ENCODE results near the gene CBY3. TPM values are rescaled to one million over a fixed set of nuclear protein-coding genes. Genes with fewer than 3 reads are reported as not detected.
"Not testable (repeated sequence)": the region's sequence is repeated elsewhere in the genome, so short reads cannot be mapped to it uniquely, and the experiment has no call there.

The CBY3 gene
- total and polyA plus RNA-seq, 2 donors = 0.11 TPM; not detected in 1

- Histone ChIP-seq H3K4me1 (ENCODE audit: insufficient read depth) (peaks cover 5% of the 10 kb centered on the region), H3K36me3 (ENCODE audit: insufficient read depth) (no peaks in the 10 kb centered on the region), H3K27ac (ENCODE audit: low read depth) (no peak overlapping the region), H3K4me3 (ENCODE audit: low read depth, low read length) (no peak overlapping the region)
- WGBS = over 99% methylated on average over 2 of the region's 2 CpGs
- DNase-seq (ENCODE audit: extremely low spot score) = no peak
Observed at GRCh38 chr5:179697108-179697507, 16.3 kb upstream of the CBY3 start.

GRCh38 chr5:179696603-179697002 is 15.8 kb upstream of the CBY3 start:
- no peak overlapping the region for H3K27ac ChIP-seq (ENCODE audit: low read depth)
- H3K4me1 ChIP-seq (ENCODE audit: insufficient read depth) = peaks cover 5% of the 10 kb centered on the region
- H3K36me3 ChIP-seq (ENCODE audit: insufficient read depth) = no peaks in the 10 kb centered on the region
- no peak overlapping the region for H3K4me3 ChIP-seq (ENCODE audit: low read depth, low read length)
- WGBS = 75% methylated on average over 3 of the region's 3 CpGs
- DNase-seq (ENCODE audit: extremely low spot score) = no peak

DNA sequence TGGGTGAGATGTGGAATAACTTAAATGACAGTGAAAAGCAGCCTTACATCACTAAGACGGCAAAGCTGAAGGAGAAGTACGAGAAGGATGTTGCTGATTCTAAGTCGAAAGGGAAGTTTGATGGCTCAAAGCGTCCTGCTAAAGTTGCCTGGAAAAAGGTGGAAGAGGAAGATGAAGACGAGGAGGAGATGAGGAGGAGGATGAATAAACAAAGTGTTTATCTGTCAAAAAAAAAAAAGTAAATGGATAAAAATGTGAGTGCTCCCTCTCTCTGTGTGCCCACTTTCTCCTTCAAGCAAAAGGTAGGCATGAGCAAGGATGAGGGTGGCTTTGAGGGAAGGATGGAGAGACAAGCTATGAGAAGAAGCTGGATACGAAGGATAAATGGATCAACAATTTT is 13.7 kb upstream of the CBY3 start:
- Histone ChIP-seq H3K4me3 (ENCODE audit: low read depth, low read length) (no peak overlapping the region), H3K36me3 (ENCODE audit: insufficient read depth) (no peaks in the 10 kb centered on the region), H3K4me1 (ENCODE audit: insufficient read depth) (peaks cover 2% of the 10 kb centered on the region), H3K27ac (ENCODE audit: low read depth) (no peak overlapping the region)
- WGBS = 90% methylated on average over 6 of the region's 6 CpGs
- no peak for DNase-seq (ENCODE audit: extremely low spot score)

DNA sequence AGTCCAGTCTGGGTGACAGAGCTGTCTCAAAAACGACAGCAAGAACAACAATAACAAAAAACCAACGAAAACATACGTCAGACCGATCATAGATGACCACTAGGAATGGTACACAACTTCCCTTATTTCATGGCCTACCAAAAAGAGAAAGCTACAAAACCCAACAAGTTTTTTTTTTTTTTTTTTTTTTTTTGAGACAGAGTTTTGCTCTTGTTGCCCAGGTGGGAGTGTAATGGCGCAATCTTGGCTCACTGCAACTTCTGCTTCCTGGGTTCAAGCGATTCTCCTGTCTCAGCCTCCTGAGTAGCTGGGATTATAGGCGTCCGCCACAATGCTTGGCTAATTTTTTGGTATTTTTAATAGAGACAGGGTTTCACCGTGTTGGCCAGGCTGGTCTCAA is 8.4 kb upstream of the CBY3 start:
- 85% methylated on average over 9 of the region's 9 CpGs for WGBS
- not testable (repeated sequence) for DNase-seq (ENCODE audit: extremely low spot score); H3K4me3 ChIP-seq (ENCODE audit: low read depth, low read length); H3K4me1 ChIP-seq (ENCODE audit: insufficient read depth); H3K36me3 ChIP-seq (ENCODE audit: insufficient read depth); H3K27ac ChIP-seq (ENCODE audit: low read depth)

DNA sequence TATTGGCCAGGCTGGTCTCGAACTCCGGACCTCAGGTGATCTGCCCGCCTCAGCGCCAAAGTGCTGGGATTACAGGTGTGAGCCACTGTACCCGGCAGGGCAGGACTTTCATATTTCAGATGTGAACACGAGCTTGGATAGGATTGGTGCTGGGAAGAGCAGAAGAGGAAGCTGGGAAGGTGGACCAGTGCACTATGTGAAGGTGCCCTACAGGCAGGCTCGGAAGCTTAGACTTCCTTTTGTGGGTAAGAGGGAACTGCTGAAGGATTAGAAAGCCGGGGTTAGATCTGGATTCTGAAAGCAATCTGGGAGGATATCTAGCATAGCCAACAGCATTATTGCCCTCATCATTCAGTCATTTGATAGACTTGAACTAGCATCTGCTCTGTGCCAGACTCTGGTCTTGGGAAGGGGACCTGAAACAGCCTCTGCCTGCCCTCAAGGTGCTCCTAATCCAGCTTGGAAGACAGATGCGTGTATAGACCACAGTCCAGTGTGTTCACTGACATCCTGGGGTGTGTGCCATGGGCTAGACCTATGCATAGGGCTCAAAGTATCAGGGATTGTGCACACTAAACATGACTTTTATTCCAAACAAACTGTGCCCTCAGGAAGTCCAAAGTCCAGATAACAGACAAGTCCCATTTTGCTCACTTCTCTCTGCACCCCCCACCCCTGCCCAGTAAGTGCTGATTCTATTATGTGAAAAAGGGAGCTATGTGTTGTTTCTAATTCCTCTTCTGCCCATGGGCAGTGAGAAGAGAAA is 637 bp downstream of the CBY3 start:
- no peak for DNase-seq (ENCODE audit: extremely low spot score)
- WGBS = 89% methylated on average over 9 of the region's 9 CpGs
- no peaks in the 10 kb centered on the region for H3K36me3 ChIP-seq (ENCODE audit: insufficient read depth)
- no peaks in the 10 kb centered on the region for H3K4me1 ChIP-seq (ENCODE audit: insufficient read depth)
- H3K4me3 ChIP-seq (ENCODE audit: low read depth, low read length) = no peak overlapping the region
- H3K27ac ChIP-seq (ENCODE audit: low read depth) = no peak overlapping the region

GRCh38 chr5:179679014-179679674 is 1.7 kb downstream of the CBY3 start:
- H3K4me3 ChIP-seq (ENCODE audit: low read depth, low read length) = peak overlapping the region; percentile 67
- WGBS = 16% methylated on average over 41 of the region's 41 CpGs
- H3K36me3 ChIP-seq (ENCODE audit: insufficient read depth) = no peaks in the 10 kb centered on the region
- H3K27ac ChIP-seq (ENCODE audit: low read depth) = no peak overlapping the region
- DNase-seq (ENCODE audit: extremely low spot score) = no peak
- no peaks in the 10 kb centered on the region for H3K4me1 ChIP-seq (ENCODE audit: insufficient read depth)

- whole genome bisulfite sequencing = under 1% methylated on average over 78 of the region's 78 CpGs
- Histone ChIP-seq H3K4me1 (ENCODE audit: insufficient read depth) (no peaks in the 10 kb centered on the region), H3K4me3 (ENCODE audit: low read depth, low read length) (peak overlapping the region; percentile 67), H3K36me3 (ENCODE audit: insufficient read depth) (no peaks in the 10 kb centered on the region), H3K27ac (ENCODE audit: low read depth) (peak overlapping the region; percentile 80)
- DNase-seq (ENCODE audit: extremely low spot score) = peak; percentile 79
Observed at GRCh38 chr5:179678223-179679013, 2.4 kb downstream of the CBY3 start.

DNA sequence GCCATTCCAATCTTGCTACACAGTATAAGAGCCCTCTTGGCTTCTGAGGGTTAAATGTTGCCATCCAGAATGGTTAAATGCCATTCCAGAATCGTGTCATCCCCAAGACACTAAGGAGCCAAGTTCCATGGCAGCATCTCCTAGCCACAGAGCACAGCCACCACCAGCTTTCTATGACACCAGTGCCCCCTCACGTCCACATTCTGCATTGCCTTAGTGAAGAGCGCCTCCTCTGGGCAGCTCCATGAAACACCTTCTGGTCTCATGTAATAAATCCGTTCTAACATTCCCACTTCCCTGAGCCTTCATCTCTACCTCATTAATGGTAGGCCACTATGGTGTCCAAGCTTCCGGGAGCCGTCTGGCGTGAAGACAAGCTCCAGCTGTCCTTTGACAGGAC is 12.4 kb downstream of the CBY3 start:
- DNase-seq (ENCODE audit: extremely low spot score) = no peak
- Histone ChIP-seq H3K4me1 (ENCODE audit: insufficient read depth) (no peaks in the 10 kb centered on the region), H3K4me3 (ENCODE audit: low read depth, low read length) (no peak overlapping the region), H3K36me3 (ENCODE audit: insufficient read depth) (peaks cover 2% of the 10 kb centered on the region), H3K27ac (ENCODE audit: low read depth) (no peak overlapping the region)
- 37% methylated on average over 7 of the region's 7 CpGs for WGBS

DNA sequence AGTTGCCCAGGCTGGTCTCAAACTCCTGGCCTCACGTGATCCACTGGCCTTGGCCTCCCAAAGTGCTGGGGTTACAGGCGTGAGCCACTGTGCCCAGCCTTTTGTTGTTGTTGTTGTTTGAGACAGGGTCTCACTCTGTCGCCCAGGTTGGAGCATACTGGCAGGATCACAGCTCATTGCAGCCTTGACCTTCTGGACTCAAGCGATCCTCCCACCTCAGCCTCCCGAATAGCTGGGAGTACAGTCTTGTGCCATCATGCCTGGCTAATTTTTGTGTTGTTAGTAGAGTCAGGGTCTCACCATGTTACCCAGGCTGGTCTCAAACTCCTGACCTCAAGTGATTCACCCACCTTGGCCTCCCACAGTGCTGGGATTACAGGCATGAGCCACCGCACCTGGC is 19.2 kb downstream of the CBY3 start:
- DNase-seq (ENCODE audit: extremely low spot score); H3K4me3 ChIP-seq (ENCODE audit: low read depth, low read length); H3K4me1 ChIP-seq (ENCODE audit: insufficient read depth); H3K36me3 ChIP-seq (ENCODE audit: insufficient read depth); H3K27ac ChIP-seq (ENCODE audit: low read depth): not testable (repeated sequence)
- 97% methylated on average over 6 of the region's 6 CpGs for WGBS

DNA sequence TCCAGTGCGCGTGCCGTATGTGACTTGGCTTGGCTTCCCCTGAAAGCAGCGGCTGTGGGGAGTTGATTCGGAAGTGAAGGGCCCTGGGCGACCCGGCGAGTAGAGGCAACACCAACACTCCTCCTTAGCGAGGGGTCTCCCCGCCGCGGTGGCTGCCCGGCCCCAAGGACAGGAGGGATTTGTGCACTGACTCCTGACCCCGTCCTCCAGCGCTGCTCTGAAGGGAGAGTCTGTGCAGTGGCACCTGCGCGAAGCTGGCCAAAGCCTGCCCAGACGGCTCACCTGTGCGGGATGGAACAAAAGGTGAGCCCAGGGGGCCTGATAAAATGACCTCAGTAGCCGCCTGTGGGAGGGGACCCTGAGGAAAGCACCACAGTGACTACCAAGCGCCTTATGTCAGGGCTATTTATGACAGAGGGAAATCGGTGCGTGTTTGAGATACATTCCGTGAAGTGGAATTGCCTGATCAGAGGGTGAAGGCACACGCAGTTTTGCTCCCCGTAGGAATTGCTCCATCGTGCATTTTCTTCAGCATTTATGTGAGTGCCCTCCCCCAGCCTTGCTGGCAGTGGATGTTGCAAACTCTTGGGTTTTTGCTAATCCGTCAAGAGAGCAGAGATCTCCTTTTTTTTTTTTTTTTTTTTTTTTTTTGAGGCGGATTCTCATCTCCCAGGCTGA is 22.5 kb downstream of the CBY3 start:
- not testable (repeated sequence) for DNase-seq (ENCODE audit: extremely low spot score); H3K27ac ChIP-seq (ENCODE audit: low read depth); H3K36me3 ChIP-seq (ENCODE audit: insufficient read depth); H3K4me1 ChIP-seq (ENCODE audit: insufficient read depth)
- WGBS = 11% methylated on average over 10 of the region's 29 CpGs
- H3K4me3 ChIP-seq (ENCODE audit: low read depth, low read length) = peak overlapping the region; percentile 40

DNA sequence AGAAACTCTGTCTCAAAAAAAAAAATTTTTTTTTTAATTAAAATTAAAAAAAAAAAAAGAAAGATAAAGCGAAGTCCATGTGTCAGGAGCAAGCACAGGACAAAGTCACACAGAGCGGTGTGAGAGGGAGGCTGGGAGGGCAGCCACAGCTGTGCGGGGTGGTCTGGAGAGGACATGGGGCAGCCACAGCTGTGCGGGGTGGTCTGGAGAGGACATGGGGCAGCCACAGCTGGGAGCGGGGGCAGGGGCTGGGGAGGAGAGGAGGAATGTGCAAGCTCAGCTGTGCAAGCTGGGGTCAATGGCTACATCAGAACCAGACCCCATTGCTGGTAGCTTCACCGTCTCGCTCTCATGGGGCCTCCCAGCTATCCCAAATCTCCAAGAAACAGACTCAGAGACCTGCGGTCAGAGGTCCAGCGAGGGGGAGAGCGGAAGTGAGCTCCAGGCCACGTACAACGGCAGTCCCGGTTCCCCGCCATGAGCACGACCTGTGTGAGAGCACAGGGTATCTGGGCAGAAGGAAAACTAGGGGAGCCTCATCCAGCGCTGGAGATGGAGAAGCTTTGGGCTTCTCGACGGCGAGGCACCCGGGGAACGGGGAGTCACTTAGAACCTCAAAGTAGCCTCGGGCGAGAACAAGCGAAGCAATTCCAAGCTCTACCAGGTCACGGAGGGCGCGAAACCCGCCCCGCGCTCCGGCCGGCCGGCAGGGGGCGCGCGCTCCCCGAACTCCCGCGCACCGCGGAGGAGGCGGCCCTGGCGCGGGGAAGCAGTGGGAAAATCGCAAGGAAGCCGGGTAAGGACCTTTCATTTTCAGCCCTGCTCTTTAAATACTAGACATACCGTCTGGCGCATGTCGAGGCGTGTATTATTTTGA is 23.3 kb downstream of the CBY3 start:
- H3K4me3 ChIP-seq (ENCODE audit: low read depth, low read length); H3K36me3 ChIP-seq (ENCODE audit: insufficient read depth); H3K27ac ChIP-seq (ENCODE audit: low read depth); DNase-seq (ENCODE audit: extremely low spot score); H3K4me1 ChIP-seq (ENCODE audit: insufficient read depth): not testable (repeated sequence)
- 21% methylated on average over 9 of the region's 50 CpGs for WGBS

DNA sequence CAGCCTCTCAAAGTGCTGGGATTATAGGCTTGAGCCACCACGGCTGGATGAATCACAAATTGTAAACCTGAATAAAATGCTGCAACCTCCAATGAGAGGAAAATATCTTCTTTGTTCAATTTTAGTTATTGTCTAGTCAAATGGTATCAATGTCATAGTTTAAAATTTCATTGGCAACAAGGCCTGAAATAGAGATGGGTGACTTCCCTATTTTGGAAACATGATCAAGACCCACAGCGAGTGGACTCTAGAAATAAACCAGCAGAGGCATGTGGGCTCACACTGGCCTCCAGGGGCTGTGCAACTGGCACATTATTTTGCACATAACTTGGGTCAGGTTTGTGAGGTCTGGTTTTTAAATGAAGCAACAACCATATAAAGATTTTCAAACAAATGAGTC is 27.7 kb downstream of the CBY3 start:
- not testable (repeated sequence) for DNase-seq (ENCODE audit: extremely low spot score); H3K27ac ChIP-seq (ENCODE audit: low read depth); H3K36me3 ChIP-seq (ENCODE audit: insufficient read depth); H3K4me3 ChIP-seq (ENCODE audit: low read depth, low read length); H3K4me1 ChIP-seq (ENCODE audit: insufficient read depth)
- 68% methylated on average over 2 of the region's 2 CpGs for WGBS

- H3K4me1 ChIP-seq (ENCODE audit: insufficient read depth); H3K27ac ChIP-seq (ENCODE audit: low read depth); H3K4me3 ChIP-seq (ENCODE audit: low read depth, low read length); H3K36me3 ChIP-seq (ENCODE audit: insufficient read depth); DNase-seq (ENCODE audit: extremely low spot score): not testable (repeated sequence)
- WGBS = 93% methylated on average over 24 of the region's 26 CpGs
Observed at GRCh38 chr5:179650245-179650644, 30.6 kb downstream of the CBY3 start.

All from urinary bladder (tissue), 4 donors.